Breast epithelium (tissue), 4 donors: ENCODE data around the gene TMEM131. TPM values are rescaled to one million over a fixed set of nuclear protein-coding genes. Genes with fewer than 3 reads are reported as not detected.

Experiments
- DNase-seq, 2 donors: peaks; one replicate each; pipeline ENCODE4 v3.0.0-alpha.2; 2019; ENCODE audit warnings: low spot score in 2 of 2
- H3K27ac ChIP-seq, 2 donors: fragments of 200-600 bp; sonication (generic) in 1 of 2; one replicate each; pipeline ENCODE4 v1.5.1; 2016 to 2019; ENCODE audit warnings: mild to moderate bottlenecking in 1 of 2
- H3K27me3 ChIP-seq, 2 donors: fragments of 200-600 bp; sonication (generic) in 1 of 2; one replicate each; pipeline versions ENCODE4 v1.5.1 to v1.6.0; 2017 to 2019; ENCODE audit warnings: control low read depth in 1 of 2, mild to moderate bottlenecking in 1 of 2
- H3K36me3 ChIP-seq: fragments of 200-600 bp; one replicate; pipeline ENCODE4 v1.5.1; 2019
- H3K4me1 ChIP-seq, 2 donors: fragments of 200-600 bp; sonication (generic); one replicate each; pipeline ENCODE4 v1.5.1; 2016 to 2019; ENCODE audit warnings: control low read depth in 1 of 2
- H3K4me3 ChIP-seq, 3 donors: fragments of 200-600 bp; sonication (generic); 1 replicate in 2 of 3; 2 replicates in 1 of 3; pipeline ENCODE4 v1.5.1; 2016 to 2019; ENCODE audit warnings: mild to moderate bottlenecking in 3 of 3, moderate library complexity in 2 of 3
- H3K9me3 ChIP-seq, 2 donors: fragments of 200-600 bp; sonication (generic) in 1 of 2; one replicate each; pipeline ENCODE4 v1.5.1; 2016 to 2019; ENCODE audit warnings: control low read depth in 1 of 2
- POLR2A ChIP-seq: fragments of 450-650 bp; IDR thresholded peaks from one replicate; pipeline ENCODE4 v1.6.1; 2016; ENCODE audit warnings: antibody characterized with exemption, mild to moderate bottlenecking, moderate library complexity
- POLR2AphosphoS5 ChIP-seq, 3 donors: sonication (generic); formaldehyde crosslinking; IDR thresholded peaks; one replicate each; pipeline ENCODE4 v1.6.1; 2017; ENCODE audit warnings: antibody characterized with exemption in 3 of 3
- intact Hi-C: fragments of 100-400 bp; cut with DNase I; formaldehyde crosslinking; loops from one replicate; pipeline ENCODE4 v1.15.1; 2023; ENCODE audit warnings: low total_unique reads
- total RNA-seq, 3 donors: library from RNA; depleted of rRNA; stranded (reverse); fragments of >200 nt; gene quantifications; one replicate each; pipeline ENCODE4 v1.1.0, GENCODE V29; 2016
- TF ChIP-seq, protein P1 (sequence below), 3 donors: fragments of 450-650 bp; IDR thresholded peaks; one replicate each; pipeline ENCODE4 v1.5.1; 2016 to 2017; ENCODE audit warnings: antibody characterized with exemption in 3 of 3, mild to moderate bottlenecking in 3 of 3, moderate library complexity in 3 of 3

Gene TMEM131
- total RNA-seq, 3 donors from 2014 or later = 30.6 to 47.4 (median 41.3) TPM

DNA sequence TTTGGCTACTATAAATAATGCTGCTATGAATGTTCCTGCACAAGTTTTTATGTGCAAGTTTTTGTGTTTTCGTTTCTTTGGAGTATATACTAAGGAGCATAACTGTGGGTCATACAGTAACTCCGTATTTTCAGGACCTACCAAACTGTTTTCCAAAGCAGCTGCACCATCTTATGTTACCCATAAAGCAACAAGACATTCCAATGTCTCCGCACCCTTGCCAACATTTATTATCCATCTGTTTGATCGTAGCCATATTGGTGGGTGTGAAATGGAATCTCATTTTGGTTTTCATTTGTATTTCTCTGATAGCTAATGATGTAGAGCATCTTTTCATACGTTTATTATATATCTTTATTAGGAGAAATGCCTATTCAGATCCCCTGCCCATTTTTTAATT, 13.8 kb downstream of the TMEM131 start:
- intact Hi-C loops = no loop called here
- no peak for DNase-seq
- H3K4me1 ChIP-seq = no peaks in the 10 kb centered on the region
- no peaks in the 10 kb centered on the region for H3K27me3 ChIP-seq
- no peak for TF ChIP-seq POLR2AphosphoS5 (IDR thresholded peaks at IDR 0.05)
- TF ChIP-seq POLR2A = no peak
- TF ChIP-seq, protein P1, sequence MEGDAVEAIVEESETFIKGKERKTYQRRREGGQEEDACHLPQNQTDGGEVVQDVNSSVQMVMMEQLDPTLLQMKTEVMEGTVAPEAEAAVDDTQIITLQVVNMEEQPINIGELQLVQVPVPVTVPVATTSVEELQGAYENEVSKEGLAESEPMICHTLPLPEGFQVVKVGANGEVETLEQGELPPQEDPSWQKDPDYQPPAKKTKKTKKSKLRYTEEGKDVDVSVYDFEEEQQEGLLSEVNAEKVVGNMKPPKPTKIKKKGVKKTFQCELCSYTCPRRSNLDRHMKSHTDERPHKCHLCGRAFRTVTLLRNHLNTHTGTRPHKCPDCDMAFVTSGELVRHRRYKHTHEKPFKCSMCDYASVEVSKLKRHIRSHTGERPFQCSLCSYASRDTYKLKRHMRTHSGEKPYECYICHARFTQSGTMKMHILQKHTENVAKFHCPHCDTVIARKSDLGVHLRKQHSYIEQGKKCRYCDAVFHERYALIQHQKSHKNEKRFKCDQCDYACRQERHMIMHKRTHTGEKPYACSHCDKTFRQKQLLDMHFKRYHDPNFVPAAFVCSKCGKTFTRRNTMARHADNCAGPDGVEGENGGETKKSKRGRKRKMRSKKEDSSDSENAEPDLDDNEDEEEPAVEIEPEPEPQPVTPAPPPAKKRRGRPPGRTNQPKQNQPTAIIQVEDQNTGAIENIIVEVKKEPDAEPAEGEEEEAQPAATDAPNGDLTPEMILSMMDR (IDR thresholded peaks at IDR 0.05) = no peak
- no peak overlapping the region for H3K4me3 ChIP-seq
- peaks cover 11 to 16% of the 10 kb centered on the region in 2 donors for H3K9me3 ChIP-seq
- H3K27ac ChIP-seq = no peak overlapping the region
- H3K36me3 ChIP-seq = no peaks in the 10 kb centered on the region

GRCh38 chr2:97979904-97980303, 15.8 kb downstream of the TMEM131 start:
- no peak for DNase-seq
- no peak overlapping the region for H3K4me3 ChIP-seq
- TF ChIP-seq POLR2A (no peak), POLR2AphosphoS5 (IDR thresholded peaks at IDR 0.05) (no peak)
- TF ChIP-seq, protein P1 (IDR thresholded peaks at IDR 0.05) = no peak
- intact Hi-C loops = no loop called here
- H3K9me3 ChIP-seq = peaks cover 11 to 16% of the 10 kb centered on the region in 2 donors
- no peak overlapping the region for H3K27ac ChIP-seq
- no peaks in the 10 kb centered on the region for H3K36me3 ChIP-seq
- H3K27me3 ChIP-seq = no peaks in the 10 kb centered on the region
- no peaks in the 10 kb centered on the region for H3K4me1 ChIP-seq

DNA sequence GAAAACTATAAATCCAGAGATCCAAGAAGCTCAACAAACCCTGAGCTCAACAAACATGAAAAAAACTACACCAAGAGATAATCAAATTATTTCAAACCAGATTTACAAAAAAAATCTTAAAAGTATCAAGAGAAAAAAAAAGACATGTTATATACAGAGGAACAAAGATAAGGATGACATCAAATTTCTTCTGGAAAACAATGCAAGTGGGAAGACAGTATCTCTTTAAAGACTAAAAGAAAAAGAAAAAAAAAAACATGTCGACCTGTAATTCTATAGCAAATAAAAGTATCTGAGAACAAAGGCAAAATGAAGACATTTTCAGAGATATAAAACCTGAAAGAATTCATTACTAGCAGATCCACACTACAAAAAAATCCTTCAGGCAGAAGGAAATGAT, 21.3 kb downstream of the TMEM131 start:
- no peak for DNase-seq
- H3K4me1 ChIP-seq = no peaks in the 10 kb centered on the region
- H3K27ac ChIP-seq = no peak overlapping the region
- H3K9me3 ChIP-seq = peaks cover 11 to 27% of the 10 kb centered on the region in 2 donors
- no peaks in the 10 kb centered on the region for H3K27me3 ChIP-seq
- TF ChIP-seq POLR2A = no peak
- TF ChIP-seq, protein P1 (IDR thresholded peaks at IDR 0.05) = no peak
- no peak for TF ChIP-seq POLR2AphosphoS5 (IDR thresholded peaks at IDR 0.05)
- intact Hi-C loops = no loop called here
- H3K36me3 ChIP-seq = no peaks in the 10 kb centered on the region
- no peak overlapping the region for H3K4me3 ChIP-seq

- Histone ChIP-seq H3K4me3 (no peak overlapping the region), H3K36me3 (no peaks in the 10 kb centered on the region), H3K4me1 (no peaks in the 10 kb centered on the region), H3K9me3 (peaks cover 0 to 14% of the 10 kb centered on the region in 2 donors), H3K27me3 (no peaks in the 10 kb centered on the region), H3K27ac (no peak overlapping the region)
- intact Hi-C loops = no loop called here
- no peak for DNase-seq
- TF ChIP-seq, protein P1 (IDR thresholded peaks at IDR 0.05) = no peak
- TF ChIP-seq POLR2A = no peak
- no peak for TF ChIP-seq POLR2AphosphoS5 (IDR thresholded peaks at IDR 0.05)
These were observed 25.3 kb downstream of the TMEM131 start for GRCh38 chr2:97970293-97971060.
